Measurements from ENCODE around the gene GCC1. TPM values are rescaled to one million over a fixed set of nuclear protein-coding genes. Genes with fewer than 3 reads are reported as not detected.

The GCC1 gene
- total RNA-seq, 3 donors from 2014 or later (not counting 1 experiment from before 2014, with no cell fraction given), result 26.1 to 32.1 (median 28.7) TPM

GRCh38 chr7:127588697-127589482 is 3.5 kb upstream of the GCC1 start:
- Mint-ChIP-seq H3K27me3 (ENCODE audit: low read depth in 2 of 2) (no peaks in the 10 kb centered on the region), H3K4me3 (peak overlapping the region; percentile 96), H3K36me3 (no peaks in the 10 kb centered on the region), H3K9me3 (no peaks in the 10 kb centered on the region), H3K4me1 (peaks cover 42% of the 10 kb centered on the region in 2 donors), H3K27ac (peak overlapping the region; percentile 74 to 95)
- intact Hi-C loops (cut with micrococcal nuclease), result loop anchor here (5.0 kb wide), 1 partner anchor 197 kb away; the partner anchor contains the start of gene ZNF800
- DNase-seq (peak in 1 of 2 donors; percentile 54), ATAC-seq (peak; percentile 6 to 13 (median 11))
- no peak for TF ChIP-seq CTCF (IDR thresholded peaks at IDR 0.05)
- Histone ChIP-seq H3K27ac (ENCODE audit: low read length) (peak overlapping the region; percentile 63), H3K36me3 (ENCODE audit: control insufficient read depth, insufficient read depth, low read length) (peaks cover 16% of the 10 kb centered on the region), H3K4me3 (ENCODE audit: low read length) (peak overlapping the region; percentile 84), H3K4me1 (ENCODE audit: control insufficient read depth, insufficient read depth, low read length) (peaks cover 34% of the 10 kb centered on the region), H3K9me3 (ENCODE audit: control insufficient read depth, insufficient read depth, low read length) (no peaks in the 10 kb centered on the region), H3K27me3 (ENCODE audit: control insufficient read depth, insufficient read depth, low read length) (no peaks in the 10 kb centered on the region)
- 13% methylated on average over 43 of the region's 43 CpGs for WGBS (ENCODE audit: insufficient coverage)

GRCh38 chr7:127588019-127588696 is 2.8 kb upstream of the GCC1 start, which contains the start of gene ARF5:
Gene ARF5, plus strand, starts transcription at chr7:127588411. Its CDS starts 88 bp downstream, at chr7:127588499.
- DNase-seq (peak; percentile 89 to 91), ATAC-seq (peak; percentile 84 to 92 (median 84))
- H3K27me3 ChIP-seq (ENCODE audit: control insufficient read depth, insufficient read depth, low read length), result no peaks in the 10 kb centered on the region
- H3K4me1 ChIP-seq (ENCODE audit: control insufficient read depth, insufficient read depth, low read length), result peaks cover 40% of the 10 kb centered on the region
- H3K4me3 Mint-ChIP-seq, result peak within 1 kb of the TSS; percentile 96
- peaks cover 49% of the 10 kb centered on the region in 2 donors for H3K4me1 Mint-ChIP-seq
- H3K27ac ChIP-seq (ENCODE audit: low read length), result peak within 1 kb of the TSS; percentile 63
- peak within 1 kb of the TSS; percentile 84 for H3K4me3 ChIP-seq (ENCODE audit: low read length)
- H3K9me3 ChIP-seq (ENCODE audit: control insufficient read depth, insufficient read depth, low read length), result no peaks in the 10 kb centered on the region
- H3K27ac Mint-ChIP-seq, result peak within 1 kb of the TSS; percentile 74 to 95
- peaks cover 16% of the 10 kb centered on the region for H3K36me3 ChIP-seq (ENCODE audit: control insufficient read depth, insufficient read depth, low read length)
- H3K27me3 Mint-ChIP-seq (ENCODE audit: low read depth in 2 of 2), result no peaks in the 10 kb centered on the region
- no peak for TF ChIP-seq CTCF (IDR thresholded peaks at IDR 0.05)
- H3K36me3 Mint-ChIP-seq, result peaks cover 1% of the 10 kb centered on the region
- H3K9me3 Mint-ChIP-seq, result no peaks in the 10 kb centered on the region
- intact Hi-C loops (cut with micrococcal nuclease), result loop anchor here (5.0 kb wide), 1 partner anchor 196 kb away; the partner anchor contains the start of gene ZNF800
- under 1% methylated on average over 77 of the region's 77 CpGs for WGBS (ENCODE audit: insufficient coverage)

- H3K27me3 ChIP-seq (ENCODE audit: control insufficient read depth, insufficient read depth, low read length), result no peaks in the 10 kb centered on the region
- intact Hi-C loops (cut with micrococcal nuclease), result loop anchor here (5.0 kb wide), 1 partner anchor 195 kb away; the partner anchor contains the start of gene ZNF800
Measured at GRCh38 chr7:127587663-127588018, 2.2 kb upstream of the GCC1 start.

More at GRCh38 chr7:127587663-127588018, 2.2 kb upstream of the GCC1 start:
- Histone ChIP-seq H3K4me3 (ENCODE audit: low read length) (peak overlapping the region; percentile 84), H3K36me3 (ENCODE audit: control insufficient read depth, insufficient read depth, low read length) (peaks cover 19% of the 10 kb centered on the region), H3K4me1 (ENCODE audit: control insufficient read depth, insufficient read depth, low read length) (peaks cover 40% of the 10 kb centered on the region), H3K9me3 (ENCODE audit: control insufficient read depth, insufficient read depth, low read length) (no peaks in the 10 kb centered on the region), H3K27ac (ENCODE audit: low read length) (peak overlapping the region; percentile 57)
- Mint-ChIP-seq H3K4me3 (peak overlapping the region; percentile 95), H3K4me1 (peaks cover 54 to 55% of the 10 kb centered on the region in 2 donors), H3K27me3 (ENCODE audit: low read depth in 2 of 2) (no peaks in the 10 kb centered on the region), H3K9me3 (no peaks in the 10 kb centered on the region), H3K36me3 (peaks cover 7% of the 10 kb centered on the region), H3K27ac (peak overlapping the region in 1 of 2 donors; percentile 95)
- DNase-seq (no peak), ATAC-seq (no peak)
- TF ChIP-seq CTCF (IDR thresholded peaks at IDR 0.05), result no peak
- WGBS (ENCODE audit: insufficient coverage), result 65% methylated on average over 17 of the region's 20 CpGs
